ENCODE results near the gene HSP90AB1. TPM values are rescaled to one million over a fixed set of nuclear protein-coding genes. Genes with fewer than 3 reads are reported as not detected.
A peak's percentile ranks its signal among the peaks of the same experiment; 100 is the strongest.

The HSP90AB1 gene
- total RNA-seq, 2 donors from 2014 or later = 716 to 772 TPM

DNA sequence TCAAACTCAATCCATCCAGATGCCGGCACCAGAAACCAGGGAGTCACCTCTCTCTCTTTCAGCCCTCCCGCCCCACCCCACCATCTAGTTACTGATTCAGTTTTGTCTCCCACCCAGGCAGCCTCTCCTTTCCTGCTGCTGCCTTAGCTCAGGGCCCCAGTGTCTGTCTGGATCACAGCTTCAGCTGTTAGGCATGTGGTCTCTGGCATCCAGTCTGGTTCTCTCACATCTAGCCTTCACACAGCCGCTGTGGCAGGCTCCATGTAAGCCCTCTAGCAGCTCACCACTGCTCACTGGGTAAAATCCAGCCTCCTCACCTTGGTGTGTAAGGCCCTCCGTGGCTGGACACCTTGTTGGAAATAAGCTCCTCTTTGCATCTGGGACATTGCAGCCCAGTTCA is 44.9 kb downstream of the HSP90AB1 start:
- peaks cover 0 to under 1% of the 10 kb centered on the region in 2 donors for H3K4me1 ChIP-seq
- no peaks in the 10 kb centered on the region for H3K36me3 ChIP-seq
- peaks cover 7 to 13% of the 10 kb centered on the region in 2 donors for H3K27me3 ChIP-seq
- DNase-seq (ENCODE audit: low spot score) = no peak
- TF ChIP-seq, protein P1, sequence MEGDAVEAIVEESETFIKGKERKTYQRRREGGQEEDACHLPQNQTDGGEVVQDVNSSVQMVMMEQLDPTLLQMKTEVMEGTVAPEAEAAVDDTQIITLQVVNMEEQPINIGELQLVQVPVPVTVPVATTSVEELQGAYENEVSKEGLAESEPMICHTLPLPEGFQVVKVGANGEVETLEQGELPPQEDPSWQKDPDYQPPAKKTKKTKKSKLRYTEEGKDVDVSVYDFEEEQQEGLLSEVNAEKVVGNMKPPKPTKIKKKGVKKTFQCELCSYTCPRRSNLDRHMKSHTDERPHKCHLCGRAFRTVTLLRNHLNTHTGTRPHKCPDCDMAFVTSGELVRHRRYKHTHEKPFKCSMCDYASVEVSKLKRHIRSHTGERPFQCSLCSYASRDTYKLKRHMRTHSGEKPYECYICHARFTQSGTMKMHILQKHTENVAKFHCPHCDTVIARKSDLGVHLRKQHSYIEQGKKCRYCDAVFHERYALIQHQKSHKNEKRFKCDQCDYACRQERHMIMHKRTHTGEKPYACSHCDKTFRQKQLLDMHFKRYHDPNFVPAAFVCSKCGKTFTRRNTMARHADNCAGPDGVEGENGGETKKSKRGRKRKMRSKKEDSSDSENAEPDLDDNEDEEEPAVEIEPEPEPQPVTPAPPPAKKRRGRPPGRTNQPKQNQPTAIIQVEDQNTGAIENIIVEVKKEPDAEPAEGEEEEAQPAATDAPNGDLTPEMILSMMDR (IDR thresholded peaks at IDR 0.05) = no peak
- no peak overlapping the region for H3K4me3 ChIP-seq
- H3K9me3 ChIP-seq = no peaks in the 10 kb centered on the region
- no peak overlapping the region for H3K27ac ChIP-seq

DNA sequence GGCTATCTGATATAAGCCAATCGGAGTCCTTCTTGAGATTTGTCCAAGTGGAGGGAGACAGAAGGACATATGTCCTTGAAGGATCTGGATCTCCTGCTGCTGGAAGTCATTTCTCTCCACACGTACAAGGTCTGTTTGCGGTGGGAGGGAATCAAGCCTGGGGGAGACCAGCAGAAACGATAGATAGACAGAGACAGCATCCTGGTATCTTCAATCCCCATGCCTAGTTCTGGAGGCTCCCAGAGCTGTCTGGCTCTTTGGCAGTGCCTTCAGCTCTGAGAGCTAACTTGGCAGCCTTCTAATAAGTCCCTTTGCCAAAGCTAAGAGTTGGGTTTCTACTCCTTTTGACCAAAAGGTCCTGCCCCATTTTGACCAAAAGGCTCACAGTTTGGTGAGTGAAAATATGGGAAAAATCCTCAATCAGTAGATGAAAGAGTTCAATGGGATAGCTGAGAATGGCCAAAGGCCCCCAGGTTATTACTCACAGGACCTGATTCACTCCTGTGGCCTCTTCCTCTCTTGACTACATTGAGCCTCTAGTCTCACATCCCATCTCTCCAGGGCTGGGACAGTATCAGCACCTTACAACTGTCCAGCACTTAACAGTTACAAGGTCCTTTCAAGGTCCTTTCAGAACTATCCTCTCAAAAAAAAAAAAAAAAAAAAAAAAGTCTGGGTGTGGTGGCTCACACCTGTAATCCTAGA is 45.9 kb downstream of the HSP90AB1 start:
- Histone ChIP-seq H3K4me1 (peaks cover 0 to 11% of the 10 kb centered on the region in 2 donors), H3K9me3 (no peaks in the 10 kb centered on the region), H3K36me3 (no peaks in the 10 kb centered on the region), H3K4me3 (no peak overlapping the region), H3K27ac (no peak overlapping the region), H3K27me3 (peaks cover 7 to 13% of the 10 kb centered on the region in 2 donors)
- DNase-seq (ENCODE audit: low spot score) = no peak
- TF ChIP-seq, protein P1 (IDR thresholded peaks at IDR 0.05) = no peak

DNA sequence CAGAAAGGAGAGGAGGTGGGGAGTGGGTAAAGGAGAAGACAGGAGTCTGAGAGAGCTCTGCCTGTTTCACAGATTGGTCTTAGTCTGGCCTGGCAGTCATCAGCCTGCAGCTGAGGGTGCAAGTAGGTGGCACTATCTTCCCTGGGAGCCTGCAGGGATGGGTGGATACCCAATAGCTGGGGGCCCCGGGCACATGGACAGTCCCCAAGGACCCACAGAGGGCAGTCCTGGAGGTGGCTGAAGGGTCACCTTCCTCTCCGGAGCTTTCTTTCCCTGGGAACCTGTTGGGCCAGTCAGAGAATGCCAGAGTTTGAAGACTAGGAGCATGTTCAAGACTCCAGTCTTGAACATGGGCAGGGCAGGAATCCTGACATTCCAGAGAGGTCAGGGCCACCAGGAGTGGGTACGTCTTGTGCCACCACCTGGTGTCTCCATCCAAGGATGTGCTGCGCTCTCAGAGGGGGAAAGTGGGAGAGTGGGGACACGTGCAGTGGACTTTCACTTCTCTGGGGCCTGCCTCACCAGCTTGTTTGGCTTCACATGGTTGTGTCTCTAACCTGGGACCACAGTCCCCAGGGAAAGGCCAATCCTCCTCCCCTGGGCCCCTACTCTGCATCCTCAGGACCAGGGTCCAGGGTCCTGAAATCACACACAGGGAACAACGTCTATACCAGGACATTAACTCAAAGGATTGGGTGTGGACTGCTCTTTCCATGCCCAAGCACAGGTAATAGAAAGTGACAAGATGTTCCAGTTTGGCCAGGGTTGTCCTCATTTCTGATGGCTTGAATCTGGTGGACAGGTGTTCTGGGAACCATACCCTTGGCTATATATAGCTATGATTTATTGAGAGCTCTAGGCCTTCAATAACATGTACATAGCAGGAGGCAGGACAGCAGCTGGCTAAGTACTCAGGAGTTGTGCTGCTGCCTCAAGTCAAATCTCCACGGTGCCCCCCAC is 48.2 kb downstream of the HSP90AB1 start:
- H3K9me3 ChIP-seq = no peaks in the 10 kb centered on the region
- no peak for DNase-seq (ENCODE audit: low spot score)
- peaks cover 0 to 15% of the 10 kb centered on the region in 2 donors for H3K4me1 ChIP-seq
- no peak overlapping the region for H3K27ac ChIP-seq
- TF ChIP-seq, protein P1 (IDR thresholded peaks at IDR 0.05) = no peak
- H3K4me3 ChIP-seq = no peak overlapping the region
- peaks cover under 1% of the 10 kb centered on the region for H3K36me3 ChIP-seq
- H3K27me3 ChIP-seq = peaks cover 7 to 13% of the 10 kb centered on the region in 2 donors

DNA sequence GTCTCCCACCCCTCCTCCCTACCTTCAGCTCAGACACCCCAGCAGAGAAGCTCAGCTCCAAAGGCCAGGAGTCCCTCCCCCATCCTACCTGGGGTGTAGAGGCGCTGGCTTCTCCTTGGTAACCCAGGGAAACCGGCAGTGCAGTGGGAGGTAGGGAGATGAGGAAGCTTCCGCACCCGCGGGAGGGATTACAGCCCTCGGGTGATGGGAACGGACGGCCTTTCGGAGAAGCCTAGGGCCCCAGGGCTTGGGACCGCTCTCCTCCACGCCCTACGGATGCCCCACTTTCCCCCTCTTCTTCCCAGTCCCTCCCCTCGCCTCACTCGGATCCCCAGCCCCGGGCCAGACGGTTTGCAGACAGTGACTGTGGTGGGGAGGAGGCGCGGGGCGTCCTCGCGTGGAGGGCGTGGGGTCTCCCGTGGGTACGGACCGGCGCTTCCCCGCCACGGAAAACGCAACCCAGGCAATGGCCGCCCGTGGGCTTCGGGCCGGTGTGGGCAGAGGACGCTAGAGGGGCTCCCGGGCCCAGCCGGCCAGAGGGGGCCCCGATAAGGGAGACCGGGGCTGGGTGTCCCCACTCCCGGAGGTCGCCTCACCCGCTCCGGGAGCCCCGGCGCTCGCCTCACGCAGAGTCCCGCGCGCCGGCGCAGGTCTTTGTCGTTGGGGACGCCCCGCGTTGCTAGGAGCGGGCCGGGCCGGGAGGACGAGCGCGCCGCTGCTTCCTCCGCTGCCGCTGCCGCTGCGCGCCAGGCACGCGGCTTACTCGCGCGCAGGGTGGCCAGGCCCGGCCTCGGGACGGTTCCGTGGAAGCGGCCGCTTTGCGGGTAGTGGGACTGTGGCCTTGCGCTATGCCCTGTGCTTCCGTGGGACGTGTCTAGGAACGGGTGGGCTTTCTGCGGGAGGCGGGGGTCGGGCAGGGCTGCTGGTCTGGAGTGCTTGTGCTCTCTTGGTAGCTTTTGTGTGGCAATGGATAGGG is 50.5 kb downstream of the HSP90AB1 start:
- Histone ChIP-seq H3K27me3 (peaks cover 7 to 13% of the 10 kb centered on the region in 2 donors), H3K4me3 (peak overlapping the region; percentile 27 to 55), H3K9me3 (no peaks in the 10 kb centered on the region), H3K36me3 (peaks cover 22% of the 10 kb centered on the region), H3K4me1 (peaks cover 0 to 15% of the 10 kb centered on the region in 2 donors), H3K27ac (no peak overlapping the region)
- TF ChIP-seq, protein P1 (IDR thresholded peaks at IDR 0.05) = no peak
- DNase-seq (ENCODE audit: low spot score) = no peak

All from right atrium auricular region (tissue), 2 donors.